SK-MEL-5 (cell line): Measurements from ENCODE around the gene MYBPH. TPM values are rescaled to one million over a fixed set of nuclear protein-coding genes. Genes with fewer than 3 reads are reported as not detected.

ENCODE experiments used
- DNase-seq: peaks from one replicate; pipeline ENCODE4 v3.0.0-alpha.2; 2016; ENCODE audit warnings: low read depth, low spot score
- in situ Hi-C: cut with HindIII; loops from 2 replicates; pipeline ENCODE4 v1.10.0; 2016; ENCODE audit warnings: low sequenced_read_pairs, high pct_unique_total_duplicates, low pct_unique_long_range_greater_than_20kb
- total RNA-seq: library from RNA; depleted of rRNA; stranded (reverse); fragments of >200 nt; shearing (Covaris generic); gene quantifications from 2 replicates; pipeline ENCODE4 v1.2.3, GENCODE V29; 2014

The MYBPH gene
- total RNA-seq, 1 experiment from 2014 or later = not detected

DNA sequence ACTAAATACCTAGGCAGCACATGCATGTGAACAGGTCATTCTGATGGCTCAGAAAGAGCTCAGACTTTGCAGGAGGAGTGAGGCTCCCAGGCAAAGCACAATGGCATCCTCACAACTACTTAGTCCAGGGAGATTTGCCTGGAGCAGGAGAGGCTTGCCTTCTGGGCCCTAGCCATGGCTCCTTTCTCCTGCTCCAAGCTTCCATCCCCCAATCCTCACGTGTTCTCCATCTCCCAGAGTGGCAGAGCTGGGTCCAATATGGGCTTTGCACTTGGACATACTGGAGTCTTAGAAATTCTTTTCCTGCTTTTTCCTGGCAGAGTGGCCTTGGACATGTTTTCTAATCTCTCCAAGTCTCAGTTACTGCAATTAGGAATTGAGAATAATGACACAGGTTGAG, 15.8 kb downstream of the MYBPH start:
- no peak for DNase-seq
- in situ Hi-C loops = no loop called here

DNA sequence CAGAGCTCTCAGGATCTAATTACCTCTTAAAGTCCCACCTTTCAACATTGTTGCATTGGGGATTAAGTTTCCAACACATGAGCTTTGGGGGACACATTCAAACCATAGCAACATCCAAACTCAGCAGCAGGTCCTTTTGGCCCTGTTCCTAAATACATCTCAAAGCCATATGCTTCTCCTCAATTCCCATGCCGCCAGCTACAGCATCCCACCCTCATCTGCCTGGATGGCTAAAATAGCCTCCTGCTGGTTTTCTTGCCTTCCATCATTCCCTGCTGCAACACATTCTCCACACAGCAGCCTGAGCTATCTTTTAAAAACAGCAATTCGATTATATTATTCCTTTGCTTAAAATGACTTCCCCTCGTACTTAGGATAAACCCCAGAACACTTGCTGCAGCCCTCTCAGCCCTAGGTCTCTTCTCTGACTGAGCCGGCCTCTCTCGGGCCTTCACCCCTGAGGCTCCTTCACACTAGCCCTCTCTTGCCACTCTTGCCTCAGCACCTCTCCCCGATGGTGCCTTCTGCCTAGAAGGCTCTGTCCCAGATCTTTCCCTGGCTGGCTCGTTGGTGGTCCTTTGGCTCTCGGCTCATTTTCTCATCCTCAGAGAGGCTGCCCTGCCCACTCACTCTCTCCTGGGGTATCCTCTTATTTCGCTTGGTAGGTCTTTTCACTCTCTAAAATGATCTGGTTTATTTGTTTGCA, 16.5 kb downstream of the MYBPH start:
- in situ Hi-C loops = no loop called here
- DNase-seq = no peak

DNA sequence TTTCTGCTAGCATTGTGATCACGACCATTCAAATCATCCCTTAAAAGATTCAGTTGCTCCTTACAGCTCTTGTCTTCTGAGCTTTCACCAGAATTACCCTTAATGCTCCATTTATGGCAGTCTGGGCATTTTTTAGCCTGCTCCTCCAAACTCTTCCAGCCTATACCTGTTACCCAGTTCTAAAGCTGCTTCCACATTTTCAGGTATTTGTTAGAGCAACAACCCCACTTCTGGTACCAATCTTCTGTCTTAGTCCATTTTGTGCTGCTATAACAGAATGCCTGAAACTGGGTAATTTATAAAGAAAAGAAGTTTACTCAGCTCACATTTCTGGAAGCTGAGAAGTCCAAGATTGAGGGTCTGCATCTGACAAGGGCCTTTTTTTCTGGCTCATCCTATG, 17.2 kb downstream of the MYBPH start:
- in situ Hi-C loops = no loop called here
- no peak for DNase-seq

DNA sequence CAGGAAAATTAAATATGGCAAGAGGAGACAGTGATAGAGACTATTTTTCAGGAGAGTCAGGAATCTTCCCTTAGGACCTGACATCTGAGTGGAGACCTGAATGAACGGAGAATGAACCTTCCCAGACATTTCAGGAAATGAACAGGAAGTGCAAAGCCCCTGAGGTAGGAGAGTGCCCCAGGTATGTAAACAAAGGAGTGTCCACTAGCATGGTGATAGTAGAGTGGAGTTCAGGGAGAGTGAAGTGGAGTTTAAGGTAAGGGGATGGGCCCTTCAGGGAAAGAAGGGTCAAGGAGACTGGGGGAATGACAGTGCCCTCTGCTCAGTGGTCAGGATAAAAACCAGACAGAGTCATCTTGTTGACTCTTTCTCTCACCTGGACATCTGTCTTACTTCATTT, 19.3 kb downstream of the MYBPH start:
- DNase-seq = no peak
- in situ Hi-C loops = no loop called here

DNA sequence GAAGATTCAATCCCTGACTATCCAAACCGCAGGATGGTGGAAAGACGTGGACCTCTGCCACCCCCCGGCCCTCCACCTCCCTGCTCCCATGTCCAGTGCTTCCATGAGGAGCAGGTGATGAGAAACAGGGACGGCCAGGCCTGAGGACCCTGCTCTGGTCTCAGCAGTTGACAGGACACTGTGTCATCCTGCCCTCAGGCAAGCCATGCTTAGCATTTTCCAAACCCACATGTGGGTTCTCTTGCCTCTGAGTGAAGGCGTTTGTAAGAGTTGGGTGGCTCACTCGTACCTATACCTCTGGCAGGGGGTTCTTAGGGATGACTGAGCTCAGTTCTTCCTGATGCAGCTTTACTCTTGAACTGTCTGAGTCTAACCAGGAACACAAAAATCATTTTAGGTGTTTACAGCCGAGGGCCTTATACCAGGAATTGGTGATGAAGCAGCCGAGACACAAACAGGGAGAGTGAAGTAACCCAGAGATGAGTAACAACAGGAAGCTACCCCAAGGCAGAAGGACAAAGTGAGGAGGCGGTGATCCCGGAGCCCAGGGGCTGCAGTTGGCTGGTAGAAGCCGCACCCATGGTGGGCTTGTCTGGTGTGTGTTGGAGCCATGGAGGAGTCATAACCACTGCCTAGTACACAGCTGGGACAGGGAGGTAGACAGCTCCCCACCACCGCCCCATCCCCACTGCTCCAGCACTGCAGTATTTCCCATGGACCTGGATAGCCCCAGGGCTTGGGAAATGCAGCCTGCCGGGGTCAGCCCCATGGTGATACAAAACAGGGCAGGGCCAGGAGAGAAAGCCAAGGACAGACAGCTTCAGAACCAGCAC, 21.4 kb downstream of the MYBPH start:
- no peak for DNase-seq
- in situ Hi-C loops = no loop called here

DNA sequence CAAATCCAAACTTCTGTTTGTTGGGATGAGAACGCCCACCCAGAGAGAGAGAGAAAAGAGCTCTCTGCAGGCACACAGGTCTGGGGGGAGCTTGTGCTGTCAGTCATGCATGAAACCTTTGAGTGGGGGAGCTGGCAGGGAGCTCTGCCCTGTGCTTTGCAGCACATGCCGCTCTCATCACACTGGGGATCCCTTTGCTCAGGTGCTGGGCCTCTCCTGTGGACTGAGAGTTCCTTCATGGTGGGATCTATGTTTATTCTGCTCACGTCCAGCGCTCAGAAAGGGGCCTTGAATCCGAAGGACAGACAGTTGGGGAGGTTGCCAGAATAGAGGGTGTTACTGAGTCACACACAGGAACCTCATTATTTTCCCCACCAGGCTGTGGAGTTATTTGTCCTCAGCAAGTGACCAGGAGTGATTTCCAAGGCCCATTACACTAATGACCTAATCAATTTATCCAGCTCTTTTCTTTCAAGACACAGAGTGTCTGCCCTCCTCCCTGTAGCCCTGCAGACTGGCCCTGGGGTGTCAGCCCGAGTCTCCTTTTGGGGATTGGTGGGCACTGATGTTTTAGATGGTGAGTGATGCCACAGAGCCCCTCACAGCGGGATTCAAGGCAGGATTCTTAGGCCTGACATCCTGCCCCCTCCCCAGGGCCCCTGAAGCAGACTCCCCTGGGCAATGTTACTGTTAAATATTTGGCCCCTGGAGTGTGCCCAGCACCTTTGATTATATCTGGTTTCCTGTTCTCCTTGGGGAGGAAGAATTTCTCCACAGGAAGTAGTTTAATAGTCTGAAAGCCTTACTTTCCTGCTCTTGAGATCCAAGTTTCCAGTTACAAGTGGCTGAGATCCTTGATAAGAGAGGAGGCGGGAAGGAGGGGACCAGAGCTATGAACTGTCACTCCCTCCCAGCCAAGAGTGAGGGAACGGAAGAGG, 22.3 kb downstream of the MYBPH start:
- DNase-seq = no peak
- in situ Hi-C loops = no loop called here

DNA sequence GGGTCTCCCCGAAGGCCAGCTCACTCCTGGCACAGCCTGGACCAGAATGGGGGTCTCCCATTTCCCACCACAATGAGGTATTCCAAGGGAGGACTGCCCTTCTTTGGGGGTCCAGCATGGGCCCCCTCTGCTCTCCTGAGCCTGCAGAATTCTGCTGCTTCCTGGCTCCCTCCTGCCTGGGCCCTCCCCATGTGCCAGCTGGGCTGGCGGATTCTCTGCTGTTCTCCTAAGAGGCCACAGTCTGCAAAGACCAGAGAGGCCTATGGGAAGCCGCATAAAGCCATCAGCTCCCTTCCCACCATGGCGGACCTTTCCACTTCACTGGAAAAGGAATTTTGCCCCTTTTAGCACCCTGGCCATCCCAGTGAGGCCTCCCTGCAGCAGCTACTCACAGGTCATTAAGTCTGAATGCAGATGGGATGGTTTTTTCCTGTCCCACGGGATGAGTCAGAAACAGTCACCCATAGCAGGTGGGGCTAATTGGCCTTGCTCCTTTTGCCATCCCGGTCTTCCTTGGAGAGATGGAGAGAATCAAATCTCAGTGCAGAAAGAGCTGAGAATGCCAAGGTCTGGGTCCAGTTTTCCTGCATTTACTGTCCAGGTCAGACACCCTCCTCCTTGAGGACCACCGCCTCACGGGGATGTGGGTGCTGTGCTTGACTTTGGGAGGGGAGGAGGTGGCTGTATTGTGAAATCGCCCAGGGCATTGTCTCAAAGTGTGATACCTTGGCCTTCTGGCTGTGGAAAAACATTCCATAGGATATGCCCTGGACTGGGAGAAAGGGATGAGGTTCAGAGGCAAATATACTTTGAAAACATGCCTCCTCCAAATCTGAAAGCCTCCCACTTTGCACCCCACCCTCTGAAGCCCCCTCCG, 23.2 kb downstream of the MYBPH start:
- in situ Hi-C loops = no loop called here
- no peak for DNase-seq

DNA sequence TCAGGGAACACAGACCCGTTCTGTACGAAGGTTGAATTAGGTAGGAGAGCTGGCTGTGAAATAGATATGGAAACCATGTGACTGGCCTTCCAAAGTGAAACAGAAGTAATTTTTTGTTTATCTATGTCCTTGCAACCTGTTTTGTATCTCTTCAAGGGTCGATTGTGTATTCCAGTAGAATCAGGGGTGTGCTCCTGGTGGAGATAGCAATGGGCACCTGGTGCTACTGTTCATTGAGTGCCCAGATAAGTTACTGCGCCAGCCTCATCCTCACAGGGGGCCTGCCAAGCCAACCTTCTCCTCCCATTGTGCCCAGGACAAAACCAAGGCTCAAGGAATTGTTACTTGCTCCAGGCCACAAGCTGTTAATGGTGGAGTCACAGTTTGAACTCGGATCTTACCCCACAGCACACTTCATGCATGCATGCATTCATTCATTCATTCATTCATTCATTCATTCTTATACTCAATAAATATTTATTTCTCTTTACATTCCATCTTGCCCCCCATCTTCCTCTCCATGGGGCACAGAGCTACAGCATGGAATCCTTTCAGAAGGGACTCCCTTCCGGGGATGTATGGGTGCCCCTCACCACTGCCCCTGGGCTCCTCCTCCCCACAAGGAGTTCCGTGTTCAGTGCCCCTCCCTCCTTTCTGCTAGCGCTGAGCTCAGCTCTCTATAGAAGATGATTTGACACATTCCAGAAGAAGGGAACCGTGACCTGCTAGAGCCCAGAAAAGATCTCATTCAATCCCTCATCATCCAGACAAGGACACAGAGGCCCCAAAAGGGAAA, 24.1 kb downstream of the MYBPH start:
- DNase-seq = no peak
- in situ Hi-C loops = no loop called here

DNA sequence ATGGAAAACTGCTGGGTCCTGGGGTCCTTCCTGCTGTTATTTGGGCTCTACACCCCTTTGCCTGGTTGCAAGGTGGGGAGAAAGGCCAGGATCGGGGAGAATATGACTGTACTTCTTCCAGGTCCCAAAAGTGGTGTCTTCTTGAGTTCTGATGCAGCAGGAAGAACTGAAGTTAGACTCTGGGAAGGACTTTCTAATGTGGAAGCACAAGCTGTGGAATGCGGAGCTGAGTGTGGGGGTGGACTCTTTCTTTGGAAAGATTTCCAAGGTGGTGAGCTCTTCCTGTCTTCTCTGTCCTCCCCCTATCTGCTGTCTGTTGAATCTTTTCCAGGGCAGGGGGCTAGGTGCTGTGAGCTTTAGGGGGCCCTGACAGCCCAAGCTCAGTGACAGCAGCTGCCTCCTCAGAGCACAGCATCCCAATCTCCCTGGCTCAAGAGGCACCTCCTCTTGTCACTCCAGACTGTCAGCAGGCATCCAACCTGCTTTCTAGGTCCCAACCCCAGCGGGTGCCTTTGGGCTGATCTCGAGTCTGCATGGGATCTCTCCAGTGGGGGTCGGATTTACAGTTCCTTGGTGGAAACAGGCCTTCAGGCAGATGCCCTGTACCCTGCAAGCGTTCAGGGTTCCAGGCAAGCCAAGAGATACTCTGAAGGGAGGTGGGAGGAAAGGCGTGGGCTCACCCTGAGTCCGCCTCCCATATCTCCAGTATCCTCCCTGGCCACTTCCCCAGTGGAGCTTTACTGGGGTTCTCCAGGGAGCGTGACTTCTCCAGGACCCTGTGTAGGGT, 24.9 kb downstream of the MYBPH start:
- no peak for DNase-seq
- in situ Hi-C loops = no loop called here

DNA sequence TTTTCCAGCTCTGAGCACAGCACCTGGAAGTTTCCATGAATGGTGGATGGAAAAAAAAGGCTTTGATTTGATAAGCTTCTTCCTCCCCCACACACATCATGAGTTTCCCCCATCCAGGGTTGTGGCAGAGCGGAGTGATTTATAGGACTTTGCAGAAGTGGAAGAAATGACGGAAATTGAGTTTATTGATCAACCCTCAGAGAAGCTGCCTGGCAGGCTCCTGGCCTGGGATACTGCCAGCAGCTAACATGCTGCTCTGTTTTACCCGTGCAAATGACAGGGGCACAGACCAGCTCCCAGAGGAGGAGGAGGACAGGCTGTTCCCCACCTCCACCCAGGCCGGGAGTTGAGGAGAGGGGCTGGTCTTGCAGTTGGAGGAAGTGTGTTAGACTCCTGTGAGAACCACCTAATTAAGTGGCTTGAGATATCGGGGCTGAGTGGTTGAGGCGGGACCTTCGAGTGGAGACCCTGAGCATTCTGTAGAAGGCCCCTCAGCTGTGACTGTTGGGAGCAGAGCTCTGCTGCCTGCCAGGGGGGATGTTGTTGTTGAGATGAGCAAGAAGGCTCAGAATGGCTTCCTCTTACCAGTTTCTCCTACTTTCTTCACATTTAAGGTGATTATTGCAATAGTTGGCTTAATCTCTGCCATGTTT, 26.3 kb downstream of the MYBPH start:
- in situ Hi-C loops = no loop called here
- no peak for DNase-seq

DNA sequence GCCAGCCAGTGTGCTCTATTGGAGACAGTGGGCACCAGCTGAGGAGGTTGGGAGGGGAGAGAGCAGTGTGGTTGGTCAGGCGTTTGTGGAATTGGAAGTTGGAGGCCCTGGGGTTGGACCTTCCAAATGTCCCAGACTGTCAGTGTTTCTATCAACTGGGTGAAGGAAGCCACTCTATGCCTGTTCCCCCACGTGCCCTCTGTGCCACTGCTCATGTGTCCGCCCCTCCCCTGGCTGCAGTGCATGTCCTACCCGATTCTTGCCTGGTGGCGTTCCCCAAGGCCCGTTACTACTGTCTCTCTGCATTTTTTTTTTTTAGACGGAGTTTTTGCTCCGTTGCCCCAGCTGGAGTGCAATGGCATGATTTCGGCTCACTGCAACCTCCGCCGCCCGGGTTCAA, 27.0 kb downstream of the MYBPH start:
- DNase-seq = no peak
- in situ Hi-C loops = no loop called here

DNA sequence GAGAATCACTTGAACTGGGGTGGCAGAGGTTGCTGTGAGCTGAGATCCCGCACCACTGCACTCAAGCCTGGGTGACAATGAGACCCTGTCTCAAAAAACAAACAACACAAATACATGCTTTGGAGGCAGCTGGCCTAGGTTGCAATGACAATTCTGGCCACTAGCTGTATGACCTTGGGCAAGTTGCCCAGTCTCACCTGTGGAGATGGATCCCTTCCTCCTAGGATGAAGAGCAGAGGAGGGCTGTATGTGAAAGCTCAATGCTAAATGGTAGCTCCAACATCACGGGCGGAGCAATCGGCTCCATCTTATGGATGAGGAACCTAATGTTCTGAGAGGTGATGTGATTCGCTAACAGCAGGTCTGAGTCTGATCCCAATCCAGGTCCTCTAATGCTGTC, 27.5 kb downstream of the MYBPH start:
- in situ Hi-C loops = no loop called here
- peak; percentile 26 for DNase-seq

DNA sequence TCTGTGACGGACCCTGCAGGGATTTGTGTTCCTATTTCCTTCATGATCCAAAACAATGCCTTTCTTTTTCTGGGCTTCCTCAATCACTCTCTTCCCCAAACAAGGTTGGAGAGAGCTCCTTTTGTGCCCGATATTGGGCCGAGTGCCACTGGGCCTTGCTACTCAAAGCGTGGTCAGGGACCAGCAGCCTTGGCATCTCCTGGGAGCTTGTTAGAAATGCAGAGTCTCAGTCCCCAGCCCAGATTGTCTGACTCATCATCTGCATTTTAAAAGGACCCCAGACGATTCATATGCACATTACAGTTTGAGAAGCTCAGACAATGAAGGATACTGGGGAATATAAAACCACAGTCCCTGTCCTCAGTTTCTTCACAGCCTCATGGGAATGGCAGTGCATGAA, 28.2 kb downstream of the MYBPH start:
- peak; percentile 26 for DNase-seq
- in situ Hi-C loops = no loop called here

DNA sequence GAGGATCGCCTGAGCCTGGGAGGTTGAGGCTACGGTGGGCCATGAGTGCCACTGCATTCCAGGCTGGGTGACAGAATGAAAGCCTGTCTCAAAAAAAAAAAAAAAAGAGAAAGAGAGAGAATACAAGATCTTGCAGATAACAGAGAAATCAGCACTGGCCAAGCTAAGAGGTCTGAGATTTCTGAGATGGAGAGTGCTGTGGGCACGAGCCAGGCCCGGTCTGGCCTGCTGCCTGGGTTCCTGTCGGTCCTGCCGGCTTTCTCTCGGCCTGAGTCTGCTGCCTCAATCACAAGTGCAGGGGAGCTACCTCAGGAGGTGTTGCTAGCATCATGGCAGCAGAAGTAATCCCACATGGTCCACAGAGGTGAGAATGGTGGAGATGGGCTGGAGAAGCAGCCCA, 29.1 kb downstream of the MYBPH start:
- DNase-seq = no peak
- in situ Hi-C loops = no loop called here

DNA sequence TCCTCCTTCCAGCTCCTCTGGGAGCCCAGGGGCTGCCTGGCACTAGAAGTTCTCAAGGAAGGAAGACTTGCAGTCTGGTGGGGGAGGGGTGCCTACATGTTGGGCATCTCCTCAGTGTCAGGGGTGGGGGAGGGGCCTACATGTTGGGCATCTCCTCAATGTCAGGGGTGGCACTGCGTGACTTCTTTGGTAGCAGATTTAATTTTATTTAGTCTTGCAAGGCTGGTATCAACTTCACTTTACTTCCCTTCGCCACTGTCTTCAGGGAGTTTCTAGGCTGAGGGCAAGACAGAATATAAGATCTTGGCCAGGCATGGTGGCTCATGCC, 29.6 kb downstream of the MYBPH start:
- no peak for DNase-seq
- in situ Hi-C loops = no loop called here
